ENCODE results near the gene PRRT1B.

DNA sequence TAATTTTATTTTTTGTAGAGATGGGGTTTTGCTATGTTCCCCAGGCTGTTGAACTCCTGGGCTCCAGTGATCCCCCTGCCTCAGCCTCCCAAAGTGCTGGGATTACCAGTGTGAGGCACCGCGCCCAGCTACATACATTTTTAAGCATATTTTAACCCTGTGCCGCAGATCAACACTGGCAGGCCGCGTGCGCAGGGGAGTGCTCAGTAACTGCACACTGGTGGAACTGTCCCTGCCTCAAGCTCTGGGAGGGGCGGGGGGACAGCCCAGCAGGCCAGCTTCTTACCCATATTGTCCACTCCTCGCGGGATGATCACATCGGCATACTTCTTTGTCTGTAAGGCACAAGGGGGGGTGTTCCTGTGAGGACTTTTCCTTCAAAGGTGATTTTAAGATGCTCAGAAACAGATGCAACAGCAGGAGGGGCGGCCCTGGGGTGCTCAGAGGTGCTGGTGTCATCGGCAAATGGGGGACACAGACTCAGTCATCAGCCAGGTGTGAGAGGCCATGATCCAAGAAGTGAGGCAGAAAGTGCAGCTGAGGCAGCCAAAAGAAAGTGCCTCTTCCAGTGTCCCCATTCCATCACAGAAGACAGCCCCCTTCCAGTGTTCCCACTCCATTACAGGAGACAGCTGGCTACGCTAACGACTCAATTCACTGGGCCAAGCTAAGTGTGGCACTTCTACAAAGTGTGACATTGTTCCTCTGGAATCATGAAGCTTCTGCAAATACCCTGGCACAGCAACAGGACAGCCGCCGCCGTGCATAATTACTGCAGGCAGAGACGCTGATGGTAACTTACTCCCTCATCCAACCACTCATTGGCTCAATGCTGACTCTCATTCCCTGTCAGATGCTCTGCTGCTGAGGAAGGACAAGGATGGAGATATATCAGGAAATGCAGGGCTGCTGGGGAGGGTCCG, 19.4 kb upstream of the PRRT1B start:
- TF ChIP-seq, protein P1, sequence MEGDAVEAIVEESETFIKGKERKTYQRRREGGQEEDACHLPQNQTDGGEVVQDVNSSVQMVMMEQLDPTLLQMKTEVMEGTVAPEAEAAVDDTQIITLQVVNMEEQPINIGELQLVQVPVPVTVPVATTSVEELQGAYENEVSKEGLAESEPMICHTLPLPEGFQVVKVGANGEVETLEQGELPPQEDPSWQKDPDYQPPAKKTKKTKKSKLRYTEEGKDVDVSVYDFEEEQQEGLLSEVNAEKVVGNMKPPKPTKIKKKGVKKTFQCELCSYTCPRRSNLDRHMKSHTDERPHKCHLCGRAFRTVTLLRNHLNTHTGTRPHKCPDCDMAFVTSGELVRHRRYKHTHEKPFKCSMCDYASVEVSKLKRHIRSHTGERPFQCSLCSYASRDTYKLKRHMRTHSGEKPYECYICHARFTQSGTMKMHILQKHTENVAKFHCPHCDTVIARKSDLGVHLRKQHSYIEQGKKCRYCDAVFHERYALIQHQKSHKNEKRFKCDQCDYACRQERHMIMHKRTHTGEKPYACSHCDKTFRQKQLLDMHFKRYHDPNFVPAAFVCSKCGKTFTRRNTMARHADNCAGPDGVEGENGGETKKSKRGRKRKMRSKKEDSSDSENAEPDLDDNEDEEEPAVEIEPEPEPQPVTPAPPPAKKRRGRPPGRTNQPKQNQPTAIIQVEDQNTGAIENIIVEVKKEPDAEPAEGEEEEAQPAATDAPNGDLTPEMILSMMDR (IDR thresholded peaks at IDR 0.05; ENCODE audit: low read length) = no peak
- no peak for TF ChIP-seq EZH2 (optimal IDR thresholded peaks at IDR 0.05; ENCODE audit: low read depth, low read length)
